ENCODE measurements around the gene INA.

- TF ChIP-seq, protein P1, sequence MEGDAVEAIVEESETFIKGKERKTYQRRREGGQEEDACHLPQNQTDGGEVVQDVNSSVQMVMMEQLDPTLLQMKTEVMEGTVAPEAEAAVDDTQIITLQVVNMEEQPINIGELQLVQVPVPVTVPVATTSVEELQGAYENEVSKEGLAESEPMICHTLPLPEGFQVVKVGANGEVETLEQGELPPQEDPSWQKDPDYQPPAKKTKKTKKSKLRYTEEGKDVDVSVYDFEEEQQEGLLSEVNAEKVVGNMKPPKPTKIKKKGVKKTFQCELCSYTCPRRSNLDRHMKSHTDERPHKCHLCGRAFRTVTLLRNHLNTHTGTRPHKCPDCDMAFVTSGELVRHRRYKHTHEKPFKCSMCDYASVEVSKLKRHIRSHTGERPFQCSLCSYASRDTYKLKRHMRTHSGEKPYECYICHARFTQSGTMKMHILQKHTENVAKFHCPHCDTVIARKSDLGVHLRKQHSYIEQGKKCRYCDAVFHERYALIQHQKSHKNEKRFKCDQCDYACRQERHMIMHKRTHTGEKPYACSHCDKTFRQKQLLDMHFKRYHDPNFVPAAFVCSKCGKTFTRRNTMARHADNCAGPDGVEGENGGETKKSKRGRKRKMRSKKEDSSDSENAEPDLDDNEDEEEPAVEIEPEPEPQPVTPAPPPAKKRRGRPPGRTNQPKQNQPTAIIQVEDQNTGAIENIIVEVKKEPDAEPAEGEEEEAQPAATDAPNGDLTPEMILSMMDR (IDR thresholded peaks at IDR 0.05): no peak
- TF ChIP-seq POLR2AphosphoS5 (IDR thresholded peaks at IDR 0.05; ENCODE audit: low read depth, low read length): no peak
These were observed 14.7 kb upstream of the INA start for GRCh38 chr10:103262229-103262628.

Measured in Panc1 (cell line).